ENCODE results near the gene ASTN2.

The ASTN2 gene

GRCh38 chr9:116491219-116491618 lies 923.6 kb downstream of the ASTN2 start:
- no peak for FAIRE-seq

GRCh38 chr9:116490321-116490720 lies 924.5 kb downstream of the ASTN2 start:
- no peak for FAIRE-seq

GRCh38 chr9:116488373-116488772 lies 926.5 kb downstream of the ASTN2 start:
- no peak for FAIRE-seq

GRCh38 chr9:116484492-116485061 lies 930.3 kb downstream of the ASTN2 start:
- FAIRE-seq = no peak

GRCh38 chr9:116483622-116484491 lies 931.0 kb downstream of the ASTN2 start:
- no peak for FAIRE-seq

GRCh38 chr9:116482740-116483139 lies 932.1 kb downstream of the ASTN2 start:
- no peak for FAIRE-seq

- FAIRE-seq = no peak
Observed at GRCh38 chr9:116480700-116481099, 934.2 kb downstream of the ASTN2 start.

- FAIRE-seq = no peak
Observed at GRCh38 chr9:116479967-116480366, 934.9 kb downstream of the ASTN2 start.

- FAIRE-seq = no peak
Observed at GRCh38 chr9:116479056-116479544, 935.8 kb downstream of the ASTN2 start.

- FAIRE-seq = no peak
Observed at GRCh38 chr9:116477584-116478141, 937.2 kb downstream of the ASTN2 start.

GRCh38 chr9:116476935-116477381 lies 937.9 kb downstream of the ASTN2 start:
- no peak for FAIRE-seq

GRCh38 chr9:116476002-116476401 lies 938.9 kb downstream of the ASTN2 start:
- FAIRE-seq = no peak

GRCh38 chr9:116475201-116475600 lies 939.7 kb downstream of the ASTN2 start:
- FAIRE-seq = no peak

GRCh38 chr9:116471944-116472506 lies 942.8 kb downstream of the ASTN2 start:
- no peak for FAIRE-seq

GRCh38 chr9:116471093-116471906 lies 943.6 kb downstream of the ASTN2 start:
- no peak for FAIRE-seq

GRCh38 chr9:116468793-116469527 lies 945.9 kb downstream of the ASTN2 start:
- no peak for FAIRE-seq

- FAIRE-seq = no peak
Observed at GRCh38 chr9:116468369-116468768, 946.5 kb downstream of the ASTN2 start.

- no peak for FAIRE-seq
Observed at GRCh38 chr9:116467740-116468351, 947.0 kb downstream of the ASTN2 start.

GRCh38 chr9:116466271-116467235 lies 948.3 kb downstream of the ASTN2 start:
- FAIRE-seq = no peak
